Endodermal cell (in vitro differentiated cells): Measurements from ENCODE around the gene ZNHIT2. TPM values are rescaled to one million over a fixed set of nuclear protein-coding genes. Genes with fewer than 3 reads are reported as not detected.
A peak's percentile ranks its signal among the peaks of the same experiment; 100 is the strongest.

ENCODE experiments used
- DNase-seq: peaks from one replicate; pipeline ENCODE4 v3.0.0-alpha.2; 2017
- H3K27ac ChIP-seq: 2 replicates; pipeline ENCODE4 v1.5.1; 2013; ENCODE audit warnings: mild to moderate bottlenecking, low read depth, low read length, moderate library complexity
- H3K27me3 ChIP-seq: 2 replicates; pipeline ENCODE4 v1.6.1; 2013; ENCODE audit warnings: mild to moderate bottlenecking, low read length, moderate library complexity; ENCODE audit not compliant: insufficient read depth, control insufficient read depth, poor library complexity, severe bottlenecking
- H3K36me3 ChIP-seq: 2 replicates; pipeline ENCODE4 v1.7.0; 2013; ENCODE audit warnings: mild to moderate bottlenecking, low read length, moderate library complexity; ENCODE audit not compliant: control insufficient read depth, insufficient read depth
- H3K4me1 ChIP-seq: one replicate; pipeline ENCODE4 v1.7.0; 2013; ENCODE audit warnings: low read length; ENCODE audit not compliant: control insufficient read depth, insufficient read depth
- H3K4me3 ChIP-seq: 2 replicates; pipeline ENCODE4 v1.5.1; 2013; ENCODE audit warnings: mild to moderate bottlenecking, low read length, moderate library complexity
- H3K9ac ChIP-seq: 2 replicates; pipeline ENCODE4 v1.6.1; 2013; ENCODE audit warnings: mild to moderate bottlenecking, low read length, moderate library complexity; ENCODE audit not compliant: poor library complexity, severe bottlenecking; ENCODE audit errors: extremely low read depth
- H3K9me3 ChIP-seq: 2 replicates; pipeline ENCODE4 v1.6.1; 2013; ENCODE audit warnings: mild to moderate bottlenecking, low read length, moderate library complexity; ENCODE audit not compliant: control insufficient read depth
- H3K27ac Mint-ChIP-seq: 2 replicates; pipeline ENCODE4 v1.8.0; 2020; ENCODE audit warnings: mixed read lengths
- H3K27me3 Mint-ChIP-seq: 2 replicates; pipeline ENCODE4 v1.8.0; 2021; ENCODE audit warnings: mild to moderate bottlenecking, mixed read lengths; ENCODE audit not compliant: insufficient read depth
- H3K36me3 Mint-ChIP-seq: 2 replicates; pipeline ENCODE4 v1.8.0; 2020; ENCODE audit warnings: low read depth, mixed read lengths
- H3K4me1 Mint-ChIP-seq: 2 replicates; pipeline ENCODE4 v1.8.0; 2020; ENCODE audit warnings: mixed read lengths
- H3K4me3 Mint-ChIP-seq: 2 replicates; pipeline ENCODE4 v1.8.0; 2020; ENCODE audit warnings: mild to moderate bottlenecking, moderate library complexity, mixed read lengths
- H3K9me3 Mint-ChIP-seq: 2 replicates; pipeline ENCODE4 v1.8.0; 2020; ENCODE audit warnings: mild to moderate bottlenecking, mixed read lengths
- CTCF ChIP-seq: fragments of 200-600 bp; sonication (generic); conservative IDR thresholded peaks from 2 replicates; pipeline ENCODE4 v1.5.0; 2021; ENCODE audit warnings: antibody characterized with exemption, mild to moderate bottlenecking
- WGBS, 2 experiments: methylation state at CpG; one replicate each; pipeline versions ENCODE4 v1.1.5 to v1.1.7; 2013; ENCODE audit warnings: missing lambda C conversion rate in 2 of 2, mixed read lengths in 1 of 2; ENCODE audit not compliant: insufficient coverage in 1 of 2, insufficient read length in 1 of 2; 5-methylcytosine and 5-hydroxymethylcytosine counted together
- long read RNA-seq, 4 experiments: library from polyadenylated mRNA in 2 of 4; library from RNA in 1 of 4; library from capped mRNA in 1 of 4; stranded (forward) in 3 of 4; unstranded in 1 of 4; transcript quantifications; one replicate each; pipeline ENCODE4 v2.0.0, GENCODE V29; 2020 to 2021; ENCODE audit warnings: inconsistent platforms in 1 of 4
- polyA plus RNA-seq, 2 experiments: library from polyadenylated mRNA; stranded (reverse); fragments of 50-300 nt; gene quantifications; one replicate each; pipeline ENCODE4 v1.2.3, GENCODE V29; 2013
- total RNA-seq, 2 donors: library from RNA; stranded (reverse); fragmentation: NEBNext Ultra II Directional in 1 of 2; extraction: Animal tissue kit (Norgen Biotek cat#: 25700) in 1 of 2; gene quantifications; 2 replicates in 1 of 2; 3 replicates in 1 of 2; pipeline ENCODE4 v1.2.1, GENCODE V29; 2021

Gene ZNHIT2
- 10 to 100 TPM; 11.0 to 11.8 TPM for total RNA-seq
- 6.0 TPM for polyA plus RNA-seq (2013, experiment 1 of 2)
- 5.4 TPM for polyA plus RNA-seq (2013, experiment 2 of 2)
- long read RNA-seq, experiment 1, transcript ZNHIT2-201 (1 exons, 1,306 nt), result major isoform, 6 of 6 reads
- long read RNA-seq, experiment 1, partial matches to known transcripts, result 0 of 6 reads
- long read RNA-seq, experiment 1, other reads (novel, unspliced or antisense), result 0 of 6 reads
- long read RNA-seq, experiment 2, transcript ZNHIT2-201 (1 exons, 1,306 nt), result major isoform, 11 of 11 reads
- long read RNA-seq, experiment 2, partial matches to known transcripts, result 0 of 11 reads
- long read RNA-seq, experiment 2, other reads (novel, unspliced or antisense), result 0 of 11 reads
- long read RNA-seq, experiment 3, transcript ZNHIT2-201 (1 exons, 1,306 nt), result major isoform, 64 of 64 reads
- long read RNA-seq, experiment 3, partial matches to known transcripts, result 0 of 64 reads
- long read RNA-seq, experiment 3, other reads (novel, unspliced or antisense), result 0 of 64 reads
- long read RNA-seq, experiment 4, transcript ZNHIT2-201 (1 exons, 1,306 nt), result major isoform, 18 of 18 reads
- long read RNA-seq, experiment 4, partial matches to known transcripts, result 0 of 18 reads
- long read RNA-seq, experiment 4, other reads (novel, unspliced or antisense), result 0 of 18 reads

- Histone ChIP-seq H3K36me3 (peaks cover 61% of the 10 kb centered on the region), H3K4me1 (peaks cover 5% of the 10 kb centered on the region), H3K9me3 (no peaks in the 10 kb centered on the region), H3K4me3 (peak within 1 kb of the TSS; percentile 85), H3K9ac (peak within 1 kb of the TSS; percentile 90), H3K27ac (peak within 1 kb of the TSS; percentile 64), H3K27me3 (no peaks in the 10 kb centered on the region)
- Mint-ChIP-seq H3K27ac (peak within 1 kb of the TSS; percentile 92), H3K27me3 (no peaks in the 10 kb centered on the region), H3K9me3 (no peaks in the 10 kb centered on the region), H3K4me3 (peak within 1 kb of the TSS; percentile 75), H3K4me1 (peaks cover 12% of the 10 kb centered on the region), H3K36me3 (peaks cover 33% of the 10 kb centered on the region)
- TF ChIP-seq CTCF, result peak; percentile 97
- WGBS, 2 experiments, result 1 to 3% methylated on average over 56 to 89 of the region's 89 CpGs
- DNase-seq, result peak; percentile 100
Measured at GRCh38 chr11:65117206-65118096, at the start of gene ZNHIT2. Gene ZNHIT2, minus strand, starts transcription at chr11:65117701. Its CDS starts 48 bp downstream, at chr11:65117653.

- no peak for TF ChIP-seq CTCF
- Mint-ChIP-seq H3K9me3 (no peaks in the 10 kb centered on the region), H3K27ac (no peak overlapping the region), H3K27me3 (no peaks in the 10 kb centered on the region), H3K36me3 (no peaks in the 10 kb centered on the region), H3K4me1 (peaks cover 8% of the 10 kb centered on the region), H3K4me3 (no peak overlapping the region)
- no peaks in the 10 kb centered on the region for H3K9me3 ChIP-seq
- WGBS, 2 experiments, result 83 to 92% methylated on average over 1 to 2 of the region's 3 CpGs
- no peak overlapping the region for H3K9ac ChIP-seq
- H3K27ac ChIP-seq, result no peak overlapping the region
- H3K4me1 ChIP-seq, result no peaks in the 10 kb centered on the region
- no peaks in the 10 kb centered on the region for H3K27me3 ChIP-seq
- no peak for DNase-seq
- H3K4me3 ChIP-seq, result no peak overlapping the region
- H3K36me3 ChIP-seq, result no peaks in the 10 kb centered on the region
Measured at GRCh38 chr11:65166893-65167292, 49.4 kb upstream of the ZNHIT2 start.
